Aorta (tissue), 5 donors: ENCODE measurements around the gene MYO18B. TPM values are rescaled to one million over a fixed set of nuclear protein-coding genes. Genes with fewer than 3 reads are reported as not detected.
"Not testable (repeated sequence)": the region's sequence is repeated elsewhere in the genome, so short reads cannot be mapped to it uniquely, and the experiment has no call there.

Source experiments
- ATAC-seq: fragments of 200-7000 bp; cut with Tn5 transposase; one replicate; pipeline ENCODE4 v1.9.1; 2022; ENCODE audit warnings: moderate library complexity; ENCODE audit not compliant: low FRiP score
- DNase-seq, 2 donors: peaks; one replicate each; pipeline ENCODE4 v3.0.0-alpha.2; 2020
- H3K27ac ChIP-seq, 2 donors: one replicate each; pipeline ENCODE4 v1.5.1; 2013; ENCODE audit warnings: low read length in 2 of 2, mild to moderate bottlenecking in 2 of 2, moderate library complexity in 2 of 2, control low read depth in 1 of 2, inconsistent platforms in 1 of 2, low read depth in 1 of 2
- H3K27me3 ChIP-seq, 2 donors: one replicate each; pipeline ENCODE4 v1.6.1; 2013; ENCODE audit warnings: control low read depth in 1 of 2, low read length in 1 of 2, mild to moderate bottlenecking in 1 of 2, moderate library complexity in 1 of 2; ENCODE audit not compliant: insufficient read depth in 2 of 2, control insufficient read depth in 1 of 2
- H3K36me3 ChIP-seq, 2 donors: one replicate each; pipeline ENCODE4 v1.6.1; 2013; ENCODE audit warnings: control low read depth in 1 of 2, low read length in 1 of 2, mild to moderate bottlenecking in 1 of 2; ENCODE audit not compliant: insufficient read depth in 2 of 2, control insufficient read depth in 1 of 2
- H3K4me1 ChIP-seq, 2 donors: one replicate each; pipeline ENCODE4 v1.6.1; 2013; ENCODE audit warnings: low read length in 2 of 2, control low read depth in 1 of 2, mild to moderate bottlenecking in 1 of 2, moderate library complexity in 1 of 2; ENCODE audit not compliant: insufficient read depth in 2 of 2, control insufficient read depth in 1 of 2
- H3K4me3 ChIP-seq, 2 donors: one replicate each; pipeline ENCODE4 v1.5.1; 2013; ENCODE audit warnings: low read length in 2 of 2, control low read depth in 1 of 2, mild to moderate bottlenecking in 1 of 2
- H3K9me3 ChIP-seq: one replicate; pipeline ENCODE4 v1.6.1; 2013; ENCODE audit warnings: mild to moderate bottlenecking, low read length; ENCODE audit not compliant: control insufficient read depth
- WGBS, 2 donors: extraction: QIAGEN DNeasy Blood & Tissue Kit; methylation state at CpG; one replicate each; pipeline ENCODE4 v1.1.7; 2013; 5-methylcytosine and 5-hydroxymethylcytosine counted together
- intact Hi-C, 2 donors: fragments of 100-400 bp; cut with DNase I; formaldehyde crosslinking; loops; one replicate each; pipeline versions ENCODE4 v1.14.2 to v1.15.0; 2022
- polyA plus RNA-seq, 2 donors: library from polyadenylated mRNA; stranded (reverse); fragments of 200-250 nt; gene quantifications; one replicate each; pipeline ENCODE4 v1.2.3, GENCODE V29; 2013
- total RNA-seq, 2 donors: library from RNA; stranded (reverse); fragmentation: NEBNext Ultra II Directional; extraction: Animal tissue kit (Norgen Biotek cat#: 25700); gene quantifications; one replicate each; pipeline ENCODE4 v1.2.1, GENCODE V29; 2021
- donor health status: healthy with polysubstance abuse.
- donor health status: Bipolar disorder and iron deficiency.
- donor health status: DM: no; HTN: no; CAD: no.
- donor health status: DM: no; HTN: no; CAD: no.
- donor health status: DM: yes; HTN: yes; CAD: no.

The MYO18B gene
- total and polyA plus RNA-seq, 4 donors = 10.1 to 31.6 (median 22.1) TPM

DNA sequence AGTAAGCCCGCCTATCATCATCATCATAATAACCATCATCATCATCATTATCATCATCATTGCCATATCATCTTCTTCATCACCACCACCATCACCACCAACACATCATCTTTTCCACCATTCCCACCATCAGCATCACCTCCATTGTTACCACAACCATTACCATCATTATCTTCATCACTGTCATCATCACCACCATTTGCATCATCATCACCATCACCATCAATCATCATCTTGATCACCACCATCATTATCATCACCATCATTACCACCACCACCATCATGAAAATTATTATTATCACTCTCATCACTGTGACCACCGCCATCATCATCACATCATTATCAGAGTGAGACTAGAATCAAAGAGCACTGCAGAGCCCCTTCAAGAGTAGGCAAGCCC lies 227.9 kb downstream of the MYO18B start:
- H3K4me3 ChIP-seq = no peak overlapping the region
- no peak for ATAC-seq
- no peak for DNase-seq
- H3K9me3 ChIP-seq = no peaks in the 10 kb centered on the region
- 87 to 93% methylated on average over 2 of the region's 2 CpGs for WGBS, 2 donors
- no peak overlapping the region for H3K27ac ChIP-seq
- H3K36me3 ChIP-seq = peaks cover under 1 to 5% of the 10 kb centered on the region in 2 donors
- intact Hi-C loops = no loop called here
- H3K4me1 ChIP-seq = no peaks in the 10 kb centered on the region
- no peaks in the 10 kb centered on the region for H3K27me3 ChIP-seq

DNA sequence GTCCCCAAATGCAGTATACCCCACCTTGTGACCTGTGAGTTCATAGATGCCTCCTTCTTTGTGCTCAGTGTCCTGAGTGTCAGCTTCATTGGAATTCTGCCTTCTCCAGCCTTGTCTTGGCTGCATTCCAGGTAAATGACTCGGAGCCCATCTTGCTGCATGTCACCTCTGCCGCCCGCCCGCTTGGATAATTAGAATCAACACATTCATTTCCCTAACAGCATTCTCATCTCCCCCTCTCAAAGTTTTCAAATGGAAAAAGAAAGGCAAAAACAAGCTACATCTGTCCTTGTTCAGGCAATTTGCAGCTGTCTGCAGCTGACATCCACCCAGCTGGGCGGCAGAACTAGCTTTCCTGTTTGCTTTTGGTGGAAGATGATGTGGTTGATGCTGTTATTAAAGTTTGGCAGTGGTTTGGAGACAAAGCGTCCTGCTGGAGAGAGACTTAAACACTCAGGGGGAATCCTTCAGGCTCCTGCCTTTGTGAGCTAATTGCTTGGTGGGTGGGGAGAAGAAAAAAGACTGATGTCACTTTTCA lies 228.5 kb downstream of the MYO18B start:
- H3K9me3 ChIP-seq = no peaks in the 10 kb centered on the region
- DNase-seq = no peak
- intact Hi-C loops = no loop called here
- ATAC-seq = no peak
- H3K4me1 ChIP-seq = no peaks in the 10 kb centered on the region
- peaks cover 2 to 5% of the 10 kb centered on the region in 2 donors for H3K36me3 ChIP-seq
- H3K4me3 ChIP-seq = no peak overlapping the region
- H3K27ac ChIP-seq = no peak overlapping the region
- no peaks in the 10 kb centered on the region for H3K27me3 ChIP-seq
- 51 to 53% methylated on average over 6 of the region's 6 CpGs for WGBS, 2 donors

DNA sequence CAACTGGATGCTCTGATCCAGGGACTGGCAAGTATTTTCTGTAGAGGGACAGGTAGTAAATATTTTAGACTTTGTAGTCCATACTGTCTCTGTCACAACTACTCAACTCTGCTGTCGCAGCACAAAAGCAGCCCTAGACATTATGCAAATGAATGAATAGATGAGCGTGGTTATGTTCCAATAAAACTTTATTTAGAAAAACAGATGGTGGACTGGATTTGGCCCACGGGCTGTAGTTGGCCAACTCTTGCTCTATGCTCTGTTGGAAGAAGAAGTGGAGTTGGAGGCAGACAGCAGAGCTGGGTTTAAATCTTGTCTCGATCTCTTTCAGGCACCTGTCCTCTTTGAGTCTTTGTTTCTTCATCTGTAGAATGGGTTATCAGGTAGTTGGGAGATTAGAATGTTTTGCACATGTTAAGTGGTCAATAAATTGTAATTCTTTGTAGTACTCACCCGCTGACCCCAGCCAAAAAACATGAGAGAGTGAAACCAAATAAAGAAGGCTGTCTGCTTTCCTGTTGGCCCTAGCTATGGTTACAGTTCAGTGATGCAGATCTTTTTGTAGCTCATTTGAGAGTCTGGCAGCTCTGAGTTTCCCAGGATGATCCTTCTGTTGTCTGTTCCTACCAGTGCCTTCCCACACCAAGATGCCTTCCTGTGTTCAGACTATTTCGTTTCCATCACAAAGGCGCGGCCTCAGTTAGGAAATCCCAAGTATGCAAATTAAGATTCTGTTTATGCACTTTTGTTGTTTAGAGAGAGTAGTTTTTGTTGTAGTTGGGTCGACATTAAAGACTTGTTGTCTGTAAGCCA lies 229.2 kb downstream of the MYO18B start:
- Histone ChIP-seq H3K27ac (no peak overlapping the region), H3K27me3 (no peaks in the 10 kb centered on the region), H3K4me3 (no peak overlapping the region), H3K9me3 (no peaks in the 10 kb centered on the region), H3K36me3 (peaks cover 2 to 5% of the 10 kb centered on the region in 2 donors), H3K4me1 (no peaks in the 10 kb centered on the region)
- no peak for DNase-seq
- 65 to 74% methylated on average over 9 of the region's 9 CpGs for WGBS, 2 donors
- no peak for ATAC-seq
- intact Hi-C loops = no loop called here

GRCh38 chr22:25972397-25972796 lies 230.4 kb downstream of the MYO18B start:
- ATAC-seq = no peak

DNA sequence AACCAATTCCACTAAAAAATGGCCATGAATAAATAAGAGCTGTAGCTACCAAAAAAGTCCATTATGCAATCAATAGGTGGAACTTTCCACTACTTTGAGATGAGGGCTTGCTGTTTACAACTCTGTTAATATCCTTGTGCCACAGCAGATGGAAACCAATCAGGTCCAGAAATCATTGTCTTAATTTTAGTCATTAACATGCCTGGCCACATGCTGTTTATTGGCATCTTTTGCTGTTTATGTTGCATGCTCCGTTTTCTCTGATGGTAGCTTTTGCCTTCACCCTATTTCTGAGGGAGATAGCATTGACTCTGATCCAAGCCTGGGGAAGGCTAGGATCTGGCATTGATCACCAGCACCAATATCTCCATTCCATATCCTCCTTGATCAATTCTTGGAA lies 234.4 kb downstream of the MYO18B start:
- no peak for ATAC-seq
- Histone ChIP-seq H3K4me1 (no peaks in the 10 kb centered on the region), H3K27me3 (no peaks in the 10 kb centered on the region), H3K27ac (no peak overlapping the region), H3K4me3 (no peak overlapping the region), H3K9me3 (no peaks in the 10 kb centered on the region), H3K36me3 (peaks cover 0 to 2% of the 10 kb centered on the region in 2 donors)
- intact Hi-C loops = no loop called here
- DNase-seq = no peak
- 67 to 79% methylated on average over 1 of the region's 1 CpG for WGBS, 2 donors

More at GRCh38 chr22:25972397-25972796, 230.4 kb downstream of the MYO18B start:
- Histone ChIP-seq H3K36me3 (peaks cover 2 to 5% of the 10 kb centered on the region in 2 donors), H3K9me3 (no peaks in the 10 kb centered on the region), H3K27ac (no peak overlapping the region), H3K27me3 (no peaks in the 10 kb centered on the region), H3K4me1 (no peaks in the 10 kb centered on the region), H3K4me3 (no peak overlapping the region)
- DNase-seq = no peak
- intact Hi-C loops = no loop called here
- 81 to 83% methylated on average over 9 of the region's 9 CpGs for WGBS, 2 donors

GRCh38 chr22:25979968-25980367 lies 238.0 kb downstream of the MYO18B start:
- Histone ChIP-seq H3K27me3 (no peaks in the 10 kb centered on the region), H3K4me3 (no peak overlapping the region), H3K36me3 (peaks cover 0 to under 1% of the 10 kb centered on the region in 2 donors), H3K27ac (no peak overlapping the region), H3K9me3 (no peaks in the 10 kb centered on the region), H3K4me1 (no peaks in the 10 kb centered on the region)
- ATAC-seq = no peak
- no peak for DNase-seq
- intact Hi-C loops = no loop called here
- WGBS, 2 donors = 66 to 71% methylated on average over 3 of the region's 3 CpGs

GRCh38 chr22:25984911-25985310 lies 242.9 kb downstream of the MYO18B start:
- intact Hi-C loops, H3K9me3 ChIP-seq, DNase-seq, H3K36me3 ChIP-seq, H3K4me3 ChIP-seq, ATAC-seq, H3K4me1 ChIP-seq, H3K27me3 ChIP-seq, H3K27ac ChIP-seq: not testable (repeated sequence)
- 97 to 100% methylated on average over 1 of the region's 1 CpG for WGBS, 2 donors

DNA sequence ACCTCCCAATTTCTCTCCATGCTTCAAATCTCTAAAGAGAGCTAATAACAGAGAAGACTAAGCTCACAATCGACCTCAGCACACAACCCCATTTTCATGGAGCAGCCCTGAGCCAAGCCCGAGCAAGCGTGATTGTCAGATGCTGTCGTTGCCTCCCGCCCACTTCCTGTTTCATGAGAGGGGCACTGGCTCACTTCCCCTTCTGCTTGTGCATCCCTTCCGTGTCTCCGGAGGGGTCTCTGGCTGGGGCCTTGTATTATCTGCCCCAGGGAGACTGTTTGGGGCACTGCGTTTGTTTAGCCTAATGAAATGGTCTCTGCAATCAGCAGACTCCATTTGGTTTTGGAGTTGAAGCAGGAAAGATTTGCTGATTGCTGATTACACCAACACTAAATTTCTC lies 246.0 kb downstream of the MYO18B start:
- H3K36me3 ChIP-seq = peaks cover 0 to 8% of the 10 kb centered on the region in 2 donors
- ATAC-seq (no peak), DNase-seq (no peak)
- no peaks in the 10 kb centered on the region for H3K9me3 ChIP-seq
- H3K4me1 ChIP-seq = no peaks in the 10 kb centered on the region
- intact Hi-C loops = no loop called here
- WGBS, 2 donors = 47 to 55% methylated on average over 8 of the region's 8 CpGs
- no peak overlapping the region for H3K4me3 ChIP-seq
- H3K27ac ChIP-seq = no peak overlapping the region
- H3K27me3 ChIP-seq = no peaks in the 10 kb centered on the region

DNA sequence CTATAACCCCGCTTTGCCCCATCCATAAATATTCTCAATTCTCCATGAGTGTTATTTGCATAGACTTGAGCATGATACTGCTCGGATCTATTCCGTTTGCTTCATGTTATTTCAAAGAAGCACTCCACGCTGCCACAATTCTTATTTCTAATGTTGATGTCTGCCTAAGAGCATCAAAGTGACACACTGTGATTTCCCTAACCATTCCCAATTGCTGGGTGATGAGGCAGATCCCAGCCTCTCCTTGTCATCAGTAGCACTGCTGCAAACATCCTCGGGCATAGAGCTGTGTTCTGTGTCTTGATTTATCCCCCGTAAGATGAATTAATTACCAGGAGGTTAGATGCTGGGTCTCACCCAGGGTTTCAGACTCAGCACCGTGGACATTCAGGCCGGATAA lies 249.0 kb downstream of the MYO18B start:
- no peaks in the 10 kb centered on the region for H3K9me3 ChIP-seq
- peaks cover 0 to 11% of the 10 kb centered on the region in 2 donors for H3K36me3 ChIP-seq
- DNase-seq (no peak), ATAC-seq (no peak)
- WGBS, 2 donors = 73 to 74% methylated on average over 8 of the region's 8 CpGs
- no peak overlapping the region for H3K4me3 ChIP-seq
- H3K4me1 ChIP-seq = no peaks in the 10 kb centered on the region
- no peaks in the 10 kb centered on the region for H3K27me3 ChIP-seq
- H3K27ac ChIP-seq = no peak overlapping the region
- intact Hi-C loops = no loop called here
